RWPE1 (cell line): ENCODE data around the gene DMAC1.

ENCODE experiments used
- CTCF ChIA-PET: fragments of 350-600 bp; sonication (Branson Sonifier 250); formaldehyde crosslinking; extraction: SDS; loops from one replicate; lab custom pipeline; 2021; lab: Yijun Ruan, JAX
- POLR2A ChIA-PET: fragments of 400-600 bp; formaldehyde crosslinking; extraction: SDS; loops from one replicate; lab custom pipeline; 2020; ENCODE audit warnings: antibody characterized with exemption; ENCODE audit not compliant: low non-redundant PET; lab: Yijun Ruan, JAX
- DNase-seq: peaks from one replicate; pipeline ENCODE4 v3.0.0; 2012; ENCODE audit warnings: low spot score
- H3K27ac ChIP-seq: fragments of 450-650 bp; 2 replicates; pipeline ENCODE4 v1.5.1; 2017
- TF ChIP-seq, protein P1 (sequence below): fragments of 450-650 bp; conservative IDR thresholded peaks from 2 replicates; pipeline ENCODE4 v1.5.1; 2017; ENCODE audit warnings: low read depth, mild to moderate bottlenecking

The DMAC1 gene

DNA sequence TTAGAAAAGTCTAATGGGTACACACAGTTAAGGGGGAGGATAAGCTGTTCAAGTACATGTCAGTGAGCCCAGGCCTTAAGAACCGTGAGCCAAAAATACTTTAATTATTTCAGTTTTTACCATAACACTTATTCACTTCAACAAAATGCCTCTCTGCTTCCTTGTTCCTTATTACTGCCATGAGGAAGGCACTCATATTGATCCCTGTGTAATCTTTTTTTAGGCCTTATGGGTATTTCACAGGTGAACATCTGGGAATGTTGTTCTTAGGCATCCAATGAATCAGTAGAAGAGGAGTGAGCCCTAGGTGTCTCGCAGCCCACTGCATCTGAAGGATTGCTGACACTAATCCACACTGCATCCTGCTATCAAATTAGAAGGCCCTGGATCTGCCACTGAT lies 13.5 kb upstream of the DMAC1 start:
- ChIA-PET POLR2A (no interaction called here), CTCF (interaction anchor here (0.6 kb wide), 1 partner anchor 1063 kb away, joined by 3 read pairs; no protein-coding TSS in a partner anchor)
- H3K27ac ChIP-seq, result no peak overlapping the region
- DNase-seq, result no peak
- TF ChIP-seq, protein P1, sequence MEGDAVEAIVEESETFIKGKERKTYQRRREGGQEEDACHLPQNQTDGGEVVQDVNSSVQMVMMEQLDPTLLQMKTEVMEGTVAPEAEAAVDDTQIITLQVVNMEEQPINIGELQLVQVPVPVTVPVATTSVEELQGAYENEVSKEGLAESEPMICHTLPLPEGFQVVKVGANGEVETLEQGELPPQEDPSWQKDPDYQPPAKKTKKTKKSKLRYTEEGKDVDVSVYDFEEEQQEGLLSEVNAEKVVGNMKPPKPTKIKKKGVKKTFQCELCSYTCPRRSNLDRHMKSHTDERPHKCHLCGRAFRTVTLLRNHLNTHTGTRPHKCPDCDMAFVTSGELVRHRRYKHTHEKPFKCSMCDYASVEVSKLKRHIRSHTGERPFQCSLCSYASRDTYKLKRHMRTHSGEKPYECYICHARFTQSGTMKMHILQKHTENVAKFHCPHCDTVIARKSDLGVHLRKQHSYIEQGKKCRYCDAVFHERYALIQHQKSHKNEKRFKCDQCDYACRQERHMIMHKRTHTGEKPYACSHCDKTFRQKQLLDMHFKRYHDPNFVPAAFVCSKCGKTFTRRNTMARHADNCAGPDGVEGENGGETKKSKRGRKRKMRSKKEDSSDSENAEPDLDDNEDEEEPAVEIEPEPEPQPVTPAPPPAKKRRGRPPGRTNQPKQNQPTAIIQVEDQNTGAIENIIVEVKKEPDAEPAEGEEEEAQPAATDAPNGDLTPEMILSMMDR, result no peak

DNA sequence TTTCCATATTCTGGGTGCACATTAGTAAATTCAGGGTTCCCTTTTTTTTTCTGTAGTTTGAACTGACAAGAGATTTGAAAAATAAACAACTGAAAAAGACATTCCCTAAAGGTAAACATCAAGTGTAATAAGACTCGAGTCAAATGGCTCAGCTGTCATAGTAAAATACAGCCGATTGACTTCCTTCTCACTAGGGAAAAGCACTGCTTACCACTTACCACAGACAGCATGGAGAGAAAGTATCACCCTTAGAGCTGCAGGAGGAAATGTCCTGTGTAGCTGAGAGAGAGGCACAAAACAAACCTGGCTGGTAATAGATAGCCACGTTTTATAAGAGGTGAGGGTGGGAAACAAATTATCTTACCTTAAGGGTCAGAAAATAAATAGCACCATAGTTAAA lies 12.1 kb upstream of the DMAC1 start:
- DNase-seq, result no peak
- TF ChIP-seq, protein P1, result no peak
- no peak overlapping the region for H3K27ac ChIP-seq
- ChIA-PET POLR2A (no interaction called here), CTCF (no interaction called here)

DNA sequence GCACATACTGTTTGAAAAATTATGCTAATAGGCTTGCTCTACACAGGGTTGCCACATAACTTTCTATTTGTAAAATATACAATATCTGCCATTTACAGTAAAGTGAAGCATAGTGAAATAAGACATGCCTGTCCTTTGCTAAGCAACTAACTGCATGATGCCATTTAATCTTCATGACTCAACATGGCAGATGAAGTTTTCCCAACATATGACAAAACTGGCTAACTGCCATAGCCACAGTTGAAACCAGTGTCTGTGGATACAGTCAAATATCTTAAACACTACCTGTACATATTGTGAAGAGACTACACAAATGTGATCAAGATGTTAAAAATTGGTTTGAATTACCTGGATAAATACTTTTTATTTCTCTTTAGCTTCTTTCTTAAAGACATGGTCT lies 3.1 kb upstream of the DMAC1 start:
- H3K27ac ChIP-seq, result no peak overlapping the region
- TF ChIP-seq, protein P1, result no peak
- POLR2A ChIA-PET, result no interaction called here
- CTCF ChIA-PET, result no interaction called here
- no peak for DNase-seq

DNA sequence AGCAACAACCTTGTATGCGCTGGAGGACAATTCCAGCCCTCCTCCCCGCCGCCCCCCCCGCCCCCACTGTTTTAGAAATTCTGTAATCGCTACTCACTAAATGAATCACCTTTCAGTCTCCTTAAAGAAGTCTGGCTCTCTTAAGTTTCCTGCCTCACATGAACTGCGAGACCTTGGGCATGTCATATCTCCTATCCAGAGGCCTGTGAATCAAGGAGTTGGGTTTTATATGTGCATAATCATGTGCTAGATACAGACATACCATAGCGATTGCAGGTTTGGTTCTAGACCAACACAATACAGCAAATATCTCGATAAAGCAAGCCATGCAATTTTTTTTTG lies 337 bp upstream of the DMAC1 start:
- peak overlapping the region; percentile 78 for H3K27ac ChIP-seq
- TF ChIP-seq, protein P1, result no peak
- no peak for DNase-seq
- ChIA-PET CTCF (no interaction called here), POLR2A (no interaction called here)

DNA sequence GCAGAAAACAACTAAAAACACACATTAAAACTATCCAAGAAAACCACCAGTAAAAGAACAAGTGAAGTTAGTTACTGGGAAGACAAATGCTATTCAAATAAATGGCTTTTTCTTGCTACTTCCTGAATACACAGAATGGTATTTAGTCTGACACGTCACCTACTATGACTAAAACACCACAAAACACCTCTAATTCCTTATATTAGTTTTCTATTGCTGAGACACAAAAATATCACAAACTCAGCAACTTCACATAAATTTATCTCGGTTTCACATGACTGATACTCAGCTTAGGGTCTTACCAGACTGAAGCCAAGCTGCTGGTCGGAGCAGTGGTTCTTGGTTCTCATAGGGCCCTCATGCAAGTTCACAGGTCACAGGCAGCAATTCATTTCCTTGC lies 5.4 kb downstream of the DMAC1 start:
- no peak overlapping the region for H3K27ac ChIP-seq
- TF ChIP-seq, protein P1, result no peak
- no peak for DNase-seq
- CTCF ChIA-PET, result no interaction called here
- POLR2A ChIA-PET, result no interaction called here

DNA sequence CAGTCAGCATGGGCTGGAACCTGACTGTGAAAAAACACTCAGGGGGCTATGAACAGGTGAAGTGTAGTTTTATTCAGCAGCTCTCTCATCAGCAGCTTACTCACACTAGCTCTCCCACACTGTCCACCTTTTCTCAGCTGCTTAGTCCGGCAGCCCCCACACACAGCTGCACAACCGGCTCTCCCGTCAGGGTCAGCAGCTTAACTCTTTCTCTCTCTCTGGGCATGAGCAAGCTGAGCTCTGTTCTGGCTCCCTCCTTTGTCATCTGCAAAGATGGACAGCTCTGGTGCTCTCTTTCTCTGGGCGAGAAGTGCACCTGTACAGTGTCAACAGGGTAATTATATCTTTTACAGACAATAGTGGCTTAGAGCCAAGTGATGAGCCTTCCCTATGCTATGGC lies 8.2 kb downstream of the DMAC1 start:
- H3K27ac ChIP-seq, result no peak overlapping the region
- ChIA-PET POLR2A (no interaction called here), CTCF (no interaction called here)
- TF ChIP-seq, protein P1, result no peak
- DNase-seq, result no peak

DNA sequence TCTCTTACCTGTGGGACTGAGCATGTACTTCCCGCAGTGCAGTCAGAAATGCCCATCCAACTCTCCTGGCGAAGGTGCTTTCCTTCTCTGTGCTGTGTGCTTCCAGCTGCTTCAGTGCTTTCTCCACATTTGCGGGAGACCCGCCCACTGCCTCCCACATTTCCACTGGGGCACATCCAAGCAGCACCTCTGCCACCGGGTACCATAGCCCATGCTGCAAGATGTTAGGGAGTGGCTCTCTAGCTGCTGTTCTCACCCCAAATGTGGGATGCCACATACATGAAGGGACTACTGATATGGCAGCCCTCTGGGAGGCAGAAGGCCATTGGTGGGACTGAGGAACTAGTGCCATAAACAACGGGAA lies 8.8 kb downstream of the DMAC1 start:
- TF ChIP-seq, protein P1, result no peak
- CTCF ChIA-PET, result no interaction called here

More for the DNA sequence above, 8.8 kb downstream of the DMAC1 start:
- no peak overlapping the region for H3K27ac ChIP-seq
- DNase-seq, result no peak
- POLR2A ChIA-PET, result no interaction called here
